K562 treated with DMSO at 1 percent for 24 hours (cell line): Measurements from ENCODE around the gene CER1. TPM values are rescaled to one million over a fixed set of nuclear protein-coding genes. Genes with fewer than 3 reads are reported as not detected.

Source experiments
- total RNA-seq: library from RNA; unstranded; fragments of 300-600 nt; gene quantifications from 2 replicates; pipeline ENCODE4 v1.2.3, GENCODE V29; 2022; ENCODE audit warnings: low read depth; ENCODE audit not compliant: insufficient read depth

Gene CER1
- total RNA-seq, result not detected in 2 replicates

GRCh38 chr9:14722391-14723035, at the start of gene CER1:
TSS of gene CER1 (minus strand) at chr9:14722733. CDS start at chr9:14722672, 61 bp downstream.

GRCh38 chr9:14693251-14693861, 29.2 kb downstream of the CER1 start, which contains the start of gene ZDHHC21:
TSS of gene ZDHHC21 (minus strand) at chr9:14693432. CDS start at chr9:14674340, 19,092 bp downstream.

Other genes with a start within 250 kb of the CER1 start
- gene ZDHHC21, start 29.3 kb downstream of the CER1 start, total RNA-seq, result 0.22 and 0.28 TPM in 2 replicates
- 0.09 and 0.21 TPM in 2 replicates for gene FREM1, start 187.7 kb upstream of the CER1 start, total RNA-seq